Measurements from ENCODE around the gene ACP4. TPM values are rescaled to one million over a fixed set of nuclear protein-coding genes. Genes with fewer than 3 reads are reported as not detected.

ACP4 gene
- polyA plus RNA-seq, 4 donors, result 0.03 TPM; not detected in 3

DNA sequence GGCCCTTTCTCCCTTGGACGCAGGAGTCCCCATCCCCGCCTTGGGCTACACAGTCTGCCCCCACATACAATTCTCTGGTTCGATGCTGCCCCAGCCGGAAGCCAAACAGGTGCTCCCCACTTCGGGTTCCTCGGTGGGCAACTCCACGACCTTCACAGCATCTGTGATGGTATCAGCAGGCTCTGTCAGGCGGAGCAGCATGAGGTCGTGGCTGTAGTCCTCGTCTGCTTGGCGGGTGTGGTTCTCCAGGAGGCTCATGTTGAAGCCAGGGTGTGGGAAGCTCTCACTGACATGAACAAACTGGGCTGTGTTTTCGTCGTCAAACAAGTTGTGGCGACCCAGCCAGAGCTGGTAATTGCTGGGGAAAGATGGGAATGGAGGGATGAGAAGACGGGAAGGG lies 29.9 kb downstream of the ACP4 start:
- H3K9me3 ChIP-seq (ENCODE audit: control insufficient read depth in 2 of 2, insufficient read depth in 1 of 2, low read depth in 1 of 2, low read length in 1 of 2), result no peaks in the 10 kb centered on the region
- DNase-seq (peak; percentile 40 to 43), FAIRE-seq (no peak)
- WGBS, 3 donors, result 5 to 11% (median 10%) methylated on average over 15 of the region's 15 CpGs
- H3K36me3 ChIP-seq (ENCODE audit: control insufficient read depth in 3 of 3, insufficient read depth in 2 of 3, low read depth in 1 of 3, low read length in 3 of 3), result no peaks in the 10 kb centered on the region
- H3K4me1 ChIP-seq (ENCODE audit: control insufficient read depth in 3 of 3, insufficient read depth in 2 of 3, low read depth in 1 of 3, low read length in 2 of 3), result peaks cover 0 to 42% (median 2%) of the 10 kb centered on the region in 3 donors
- H3K4me3 ChIP-seq (ENCODE audit: low read depth in 1 of 3, low read length in 3 of 3), result no peak overlapping the region
- H3K27ac ChIP-seq (ENCODE audit: low read depth in 1 of 3, low read length in 2 of 3), result no peak overlapping the region
- peaks cover 0 to 26% (median 25%) of the 10 kb centered on the region in 3 donors for H3K27me3 ChIP-seq (ENCODE audit: control insufficient read depth in 3 of 3, insufficient read depth in 3 of 3, low read length in 3 of 3)

DNA sequence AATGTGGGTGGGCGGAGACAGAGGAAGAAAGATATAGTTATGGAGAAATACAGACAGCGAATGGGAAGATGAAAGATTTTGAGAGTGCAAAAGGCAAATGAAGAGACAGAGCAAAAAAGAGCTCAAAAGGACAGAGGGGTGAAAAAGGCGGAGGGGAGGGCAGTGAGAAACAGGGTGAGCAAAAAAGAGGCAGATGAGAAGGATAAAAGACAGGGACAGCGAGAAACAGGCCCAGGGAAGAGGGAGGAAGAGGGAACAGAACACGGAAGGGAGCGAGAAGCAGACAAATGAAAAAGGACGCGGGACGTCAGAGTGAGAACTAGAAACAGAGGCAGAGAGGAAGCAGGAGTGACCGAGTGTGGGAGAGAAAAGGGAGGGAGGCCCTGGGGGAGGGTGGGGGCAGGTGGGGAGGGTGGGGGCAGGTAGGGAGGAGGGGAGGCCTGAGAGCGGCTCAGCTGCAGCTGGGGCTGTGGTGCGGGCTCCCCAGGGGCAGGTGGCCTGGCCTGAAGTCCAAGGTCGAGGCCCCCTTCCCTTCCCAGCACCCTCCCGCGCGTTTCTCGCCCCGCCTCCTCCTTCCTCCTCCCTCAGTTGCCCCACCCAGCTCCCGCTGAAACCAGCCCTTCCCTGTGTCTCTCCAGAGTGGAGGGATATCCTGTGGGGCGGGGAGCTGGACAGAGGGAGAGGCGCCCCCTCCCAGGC lies 30.5 kb downstream of the ACP4 start:
- DNase-seq (peak; percentile 76 to 79), FAIRE-seq (no peak)
- Histone ChIP-seq H3K27me3 (ENCODE audit: control insufficient read depth in 3 of 3, insufficient read depth in 3 of 3, low read length in 3 of 3) (peaks cover 0 to 20% (median 19%) of the 10 kb centered on the region in 3 donors), H3K27ac (ENCODE audit: low read depth in 1 of 3, low read length in 2 of 3) (peak overlapping the region in 2 of 3 donors; percentile 3 to 46), H3K9me3 (ENCODE audit: control insufficient read depth in 2 of 2, insufficient read depth in 1 of 2, low read depth in 1 of 2, low read length in 1 of 2) (no peaks in the 10 kb centered on the region), H3K4me1 (ENCODE audit: control insufficient read depth in 3 of 3, insufficient read depth in 2 of 3, low read depth in 1 of 3, low read length in 2 of 3) (peaks cover 0 to 42% (median 2%) of the 10 kb centered on the region in 3 donors), H3K36me3 (ENCODE audit: control insufficient read depth in 3 of 3, insufficient read depth in 2 of 3, low read depth in 1 of 3, low read length in 3 of 3) (no peaks in the 10 kb centered on the region), H3K4me3 (ENCODE audit: low read depth in 1 of 3, low read length in 3 of 3) (no peak overlapping the region)
- 4 to 7% (median 6%) methylated on average over 13 to 20 of the region's 21 CpGs for WGBS, 3 donors

- no peak for FAIRE-seq
- Histone ChIP-seq H3K4me1 (ENCODE audit: control insufficient read depth in 3 of 3, insufficient read depth in 2 of 3, low read depth in 1 of 3, low read length in 2 of 3) (peaks cover 0 to 42% (median 2%) of the 10 kb centered on the region in 3 donors), H3K36me3 (ENCODE audit: control insufficient read depth in 3 of 3, insufficient read depth in 2 of 3, low read depth in 1 of 3, low read length in 3 of 3) (no peaks in the 10 kb centered on the region), H3K27me3 (ENCODE audit: control insufficient read depth in 3 of 3, insufficient read depth in 3 of 3, low read length in 3 of 3) (peaks cover 0 to 20% (median 18%) of the 10 kb centered on the region in 3 donors), H3K27ac (ENCODE audit: low read depth in 1 of 3, low read length in 2 of 3) (peak overlapping the region in 1 of 3 donors; percentile 38), H3K4me3 (ENCODE audit: low read depth in 1 of 3, low read length in 3 of 3) (no peak overlapping the region), H3K9me3 (ENCODE audit: control insufficient read depth in 2 of 2, insufficient read depth in 1 of 2, low read depth in 1 of 2, low read length in 1 of 2) (no peaks in the 10 kb centered on the region)
- no peak for DNase-seq
- WGBS, 3 donors, result 29 to 60% (median 35%) methylated on average over 4 of the region's 4 CpGs
Measured at GRCh38 chr19:50821248-50821612, 31.0 kb downstream of the ACP4 start.

- peaks cover 0 to 42% (median 2%) of the 10 kb centered on the region in 3 donors for H3K4me1 ChIP-seq (ENCODE audit: control insufficient read depth in 3 of 3, insufficient read depth in 2 of 3, low read depth in 1 of 3, low read length in 2 of 3)
- peaks cover 0 to 20% (median 18%) of the 10 kb centered on the region in 3 donors for H3K27me3 ChIP-seq (ENCODE audit: control insufficient read depth in 3 of 3, insufficient read depth in 3 of 3, low read length in 3 of 3)
Measured at GRCh38 chr19:50821622-50822021, 31.4 kb downstream of the ACP4 start.

DNA sequence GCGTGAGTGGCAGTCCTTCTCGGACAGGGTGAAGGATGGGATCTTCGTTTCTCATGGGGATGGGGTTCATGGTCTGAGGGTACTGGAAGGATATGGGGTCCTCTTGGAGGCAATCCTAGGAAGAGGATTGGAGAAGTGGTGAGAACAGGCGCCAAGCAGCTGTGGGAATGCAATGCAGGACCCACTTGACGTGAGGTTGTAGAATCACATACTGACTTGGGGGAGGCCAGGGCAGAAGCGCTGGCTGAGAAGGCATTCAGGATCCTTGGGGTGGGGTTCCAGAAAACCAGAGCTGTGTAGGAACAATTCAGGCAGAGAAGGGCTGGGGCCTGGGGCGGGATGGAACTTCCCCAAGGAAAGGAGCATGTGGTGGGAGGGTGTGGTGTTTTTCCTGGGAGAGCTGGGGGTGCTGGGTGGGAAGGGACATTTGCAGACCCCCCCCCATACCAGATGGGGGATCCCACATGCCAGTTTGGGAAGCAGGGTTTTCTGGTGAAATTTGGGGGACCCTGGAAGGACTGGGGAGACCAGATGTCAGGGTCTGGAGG lies 32.5 kb downstream of the ACP4 start:
- no peak for DNase-seq
- H3K27me3 ChIP-seq (ENCODE audit: control insufficient read depth in 3 of 3, insufficient read depth in 3 of 3, low read length in 3 of 3), result peaks cover 0 to 22% (median 16%) of the 10 kb centered on the region in 3 donors
- no peak for FAIRE-seq
- H3K9me3 ChIP-seq (ENCODE audit: control insufficient read depth in 2 of 2, insufficient read depth in 1 of 2, low read depth in 1 of 2, low read length in 1 of 2), result peaks cover 0 to 3% of the 10 kb centered on the region in 2 donors
- H3K36me3 ChIP-seq (ENCODE audit: control insufficient read depth in 3 of 3, insufficient read depth in 2 of 3, low read depth in 1 of 3, low read length in 3 of 3), result no peaks in the 10 kb centered on the region
- peak overlapping the region in 1 of 3 donors; percentile 28 for H3K27ac ChIP-seq (ENCODE audit: low read depth in 1 of 3, low read length in 2 of 3)
- H3K4me3 ChIP-seq (ENCODE audit: low read depth in 1 of 3, low read length in 3 of 3), result no peak overlapping the region
- 74 to 87% (median 80%) methylated on average over 7 of the region's 7 CpGs for WGBS, 3 donors
- peaks cover 0 to 42% (median 2%) of the 10 kb centered on the region in 3 donors for H3K4me1 ChIP-seq (ENCODE audit: control insufficient read depth in 3 of 3, insufficient read depth in 2 of 3, low read depth in 1 of 3, low read length in 2 of 3)

More at GRCh38 chr19:50821622-50822021, 31.4 kb downstream of the ACP4 start:
- Histone ChIP-seq H3K9me3 (ENCODE audit: control insufficient read depth in 2 of 2, insufficient read depth in 1 of 2, low read depth in 1 of 2, low read length in 1 of 2) (peaks cover 0 to 2% of the 10 kb centered on the region in 2 donors), H3K36me3 (ENCODE audit: control insufficient read depth in 3 of 3, insufficient read depth in 2 of 3, low read depth in 1 of 3, low read length in 3 of 3) (no peaks in the 10 kb centered on the region), H3K4me3 (ENCODE audit: low read depth in 1 of 3, low read length in 3 of 3) (no peak overlapping the region), H3K27ac (ENCODE audit: low read depth in 1 of 3, low read length in 2 of 3) (peak overlapping the region in 1 of 3 donors; percentile 38)
- DNase-seq, result no peak
- no peak for FAIRE-seq
- WGBS, 3 donors, result 29 to 58% (median 37%) methylated on average over 8 of the region's 8 CpGs

DNA sequence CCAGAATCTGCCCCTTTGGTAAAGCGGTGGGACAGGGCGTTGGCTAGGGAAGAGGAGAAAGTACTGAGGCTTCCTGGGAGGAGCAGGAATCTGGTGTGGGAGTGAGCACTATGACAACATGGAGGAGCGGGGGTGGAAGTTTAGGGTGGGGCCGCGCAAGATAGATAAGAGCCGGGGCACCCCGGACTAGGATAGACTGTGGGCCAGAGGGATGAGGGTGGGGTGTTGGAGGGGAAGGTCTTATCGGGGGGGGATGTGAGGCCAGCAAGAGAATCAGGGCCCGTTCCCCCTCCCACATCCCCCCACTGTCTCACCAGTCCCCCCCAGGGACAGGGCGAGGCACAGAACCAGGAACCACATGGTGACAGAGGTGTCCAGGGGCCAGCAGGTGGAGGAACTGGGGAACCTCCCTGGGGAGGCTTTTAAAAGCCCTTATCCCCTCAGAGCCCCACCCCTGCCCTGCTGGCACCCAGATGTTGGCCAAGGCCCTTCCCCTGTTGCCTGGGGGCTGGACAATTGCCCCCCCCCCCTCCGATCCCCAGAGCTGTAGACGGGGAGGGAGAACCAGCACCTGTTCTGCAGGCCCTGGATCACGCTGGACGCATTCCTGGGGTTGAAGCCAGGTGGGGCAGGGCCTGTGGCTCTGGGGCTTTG lies 33.3 kb downstream of the ACP4 start, which contains the start of gene KLK1:
TSS of gene KLK1 (minus strand) at position 399 of the 654 bp plus-strand sequence. CDS start at position 360, 39 bp downstream.
- H3K9me3 ChIP-seq (ENCODE audit: control insufficient read depth in 2 of 2, insufficient read depth in 1 of 2, low read depth in 1 of 2, low read length in 1 of 2), result peaks cover 0 to 3% of the 10 kb centered on the region in 2 donors
- H3K27me3 ChIP-seq (ENCODE audit: control insufficient read depth in 3 of 3, insufficient read depth in 3 of 3, low read length in 3 of 3), result peaks cover 0 to 18% (median 16%) of the 10 kb centered on the region in 3 donors
- peaks cover 0 to 40% (median 2%) of the 10 kb centered on the region in 3 donors for H3K4me1 ChIP-seq (ENCODE audit: control insufficient read depth in 3 of 3, insufficient read depth in 2 of 3, low read depth in 1 of 3, low read length in 2 of 3)
- FAIRE-seq, result no peak
- DNase-seq, result peak; percentile 68 to 80
- H3K4me3 ChIP-seq (ENCODE audit: low read depth in 1 of 3, low read length in 3 of 3), result no peak within 1 kb of the TSS
- H3K27ac ChIP-seq (ENCODE audit: low read depth in 1 of 3, low read length in 2 of 3), result peak within 1 kb of the TSS in 1 of 3 donors; percentile 28
- no peaks in the 10 kb centered on the region for H3K36me3 ChIP-seq (ENCODE audit: control insufficient read depth in 3 of 3, insufficient read depth in 2 of 3, low read depth in 1 of 3, low read length in 3 of 3)
- 24 to 53% (median 26%) methylated on average over 13 to 14 of the region's 14 CpGs for WGBS, 3 donors

GRCh38 chr19:50826492-50827240 lies 36.5 kb downstream of the ACP4 start:
- no peak overlapping the region for H3K27ac ChIP-seq (ENCODE audit: low read depth in 1 of 3, low read length in 2 of 3)
- peaks cover 0 to 16% (median 2%) of the 10 kb centered on the region in 3 donors for H3K4me1 ChIP-seq (ENCODE audit: control insufficient read depth in 3 of 3, insufficient read depth in 2 of 3, low read depth in 1 of 3, low read length in 2 of 3)
- no peaks in the 10 kb centered on the region for H3K36me3 ChIP-seq (ENCODE audit: control insufficient read depth in 3 of 3, insufficient read depth in 2 of 3, low read depth in 1 of 3, low read length in 3 of 3)
- FAIRE-seq, result no peak
- H3K4me3 ChIP-seq (ENCODE audit: low read depth in 1 of 3, low read length in 3 of 3), result no peak overlapping the region
- peaks cover 0 to 7% (median 2%) of the 10 kb centered on the region in 3 donors for H3K27me3 ChIP-seq (ENCODE audit: control insufficient read depth in 3 of 3, insufficient read depth in 3 of 3, low read length in 3 of 3)
- WGBS, 3 donors, result 83 to 88% (median 88%) methylated on average over 41 to 43 of the region's 43 CpGs
- peaks cover 0 to 3% of the 10 kb centered on the region in 2 donors for H3K9me3 ChIP-seq (ENCODE audit: control insufficient read depth in 2 of 2, insufficient read depth in 1 of 2, low read depth in 1 of 2, low read length in 1 of 2)
- no peak for DNase-seq

DNA sequence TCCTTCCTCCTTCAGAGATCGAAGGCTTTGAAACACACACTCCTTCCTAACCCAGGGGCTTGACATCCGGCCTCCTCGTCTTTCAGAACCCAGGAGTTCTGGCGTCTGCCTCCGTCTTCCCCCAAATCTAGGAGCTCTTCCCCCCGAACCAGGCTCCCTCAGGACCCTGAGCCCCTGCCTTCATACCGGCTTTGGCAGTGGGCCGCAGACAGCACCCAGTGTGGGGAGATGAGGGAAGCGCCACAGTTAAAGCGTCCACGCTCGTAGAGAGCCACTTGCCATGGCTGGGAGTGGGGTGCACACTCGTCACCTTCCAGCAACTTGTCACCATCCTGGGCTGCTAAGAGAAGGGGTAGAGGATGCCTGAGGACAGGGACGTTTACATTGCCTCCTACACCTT lies 37.3 kb downstream of the ACP4 start:
- DNase-seq (no peak), FAIRE-seq (no peak)
- no peak overlapping the region for H3K27ac ChIP-seq (ENCODE audit: low read depth in 1 of 3, low read length in 2 of 3)
- peaks cover 0 to 3% of the 10 kb centered on the region in 2 donors for H3K9me3 ChIP-seq (ENCODE audit: control insufficient read depth in 2 of 2, insufficient read depth in 1 of 2, low read depth in 1 of 2, low read length in 1 of 2)
- peaks cover 0 to 5% (median under 1%) of the 10 kb centered on the region in 3 donors for H3K27me3 ChIP-seq (ENCODE audit: control insufficient read depth in 3 of 3, insufficient read depth in 3 of 3, low read length in 3 of 3)
- H3K4me3 ChIP-seq (ENCODE audit: low read depth in 1 of 3, low read length in 3 of 3), result no peak overlapping the region
- H3K36me3 ChIP-seq (ENCODE audit: control insufficient read depth in 3 of 3, insufficient read depth in 2 of 3, low read depth in 1 of 3, low read length in 3 of 3), result no peaks in the 10 kb centered on the region
- H3K4me1 ChIP-seq (ENCODE audit: control insufficient read depth in 3 of 3, insufficient read depth in 2 of 3, low read depth in 1 of 3, low read length in 2 of 3), result peaks cover 0 to 12% (median 2%) of the 10 kb centered on the region in 3 donors
- WGBS, 3 donors, result 82 to 88% (median 85%) methylated on average over 14 of the region's 14 CpGs

Data from small intestine (tissue), 7 donors.